ENCODE data around the gene INTS14.

DNA sequence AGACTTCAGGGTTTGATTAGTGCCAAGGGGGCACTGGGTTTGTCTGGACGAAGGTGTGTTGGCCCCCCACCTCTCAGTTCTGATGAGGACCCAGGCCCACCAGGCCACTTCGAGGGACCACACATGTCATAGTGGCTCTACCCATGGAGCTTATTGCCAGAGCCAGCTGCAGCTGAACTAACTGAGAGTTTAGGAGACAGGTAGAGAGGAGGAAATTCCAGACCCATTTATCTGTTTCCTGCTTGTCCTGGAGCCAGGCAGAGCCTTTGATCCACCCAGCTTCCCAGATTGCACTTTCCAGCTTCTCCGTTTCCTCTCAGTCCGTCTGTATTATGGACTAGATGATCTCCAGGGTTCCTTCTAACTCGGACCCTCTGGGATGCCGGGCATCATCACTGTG, 31.7 kb upstream of the INTS14 start:
- TF ChIP-seq CTCF (IDR thresholded peaks at IDR 0.05): no peak
- TF ChIP-seq POLR2A (IDR thresholded peaks at IDR 0.05): no peak
